K562 (cell line): ENCODE data around the gene CAMK2A. TPM values are rescaled to one million over a fixed set of nuclear protein-coding genes. Genes with fewer than 3 reads are reported as not detected.
A peak's percentile ranks its signal among the peaks of the same experiment; 100 is the strongest.

Experiments
- ASH1L ChIP-seq: fragments of 450-650 bp; IDR thresholded peaks from 2 replicates; pipeline ENCODE4 v1.6.1; 2018; ENCODE audit warnings: borderline replicate concordance, mild to moderate bottlenecking, low read depth; ENCODE audit not compliant: partially characterized antibody
- CAMTA2 ChIP-seq: fragments of 250-450 bp; sonication (Bioruptor Pico); conservative IDR thresholded peaks from 2 replicates; pipeline ENCODE4 v1.5.1; 2022
- CHCHD3 ChIP-seq: fragments of 250-450 bp; sonication (Bioruptor Pico); IDR thresholded peaks from 2 replicates; pipeline ENCODE4 v2.1.2; 2022; ENCODE audit warnings: mild to moderate bottlenecking
- CHD2 ChIP-seq: IDR thresholded peaks from 2 replicates; pipeline ENCODE4 v1.6.1; 2011; ENCODE audit warnings: low read depth, low read length
- CREBBP ChIP-seq: IDR thresholded peaks from one replicate; pipeline ENCODE4 v1.6.1; 2012; ENCODE audit warnings: low read depth, mild to moderate bottlenecking, control low read depth, inconsistent platforms, low read length
- CREM ChIP-seq: IDR thresholded peaks from 2 replicates; pipeline ENCODE4 v1.6.1; 2014; ENCODE audit warnings: antibody characterized with exemption, low read depth
- HDGF ChIP-seq: fragments of 450-650 bp; IDR thresholded peaks from 2 replicates; pipeline ENCODE4 v1.6.1; 2016
- JUN ChIP-seq, 2 experiments: sonication (generic) in 1 of 2; formaldehyde crosslinking in 1 of 2; IDR thresholded peaks; 2 replicates each; pipeline versions ENCODE4 v1.6.1 to v1.8.0; 2012 to 2022; ENCODE audit warnings: borderline replicate concordance in 2 of 2, mild to moderate bottlenecking in 2 of 2, improper control_type of control experiment in 1 of 2, low read depth in 1 of 2, low read length in 1 of 2, missing genetic modification reagents in 1 of 2
- MCM5 ChIP-seq: fragments of 450-650 bp; IDR thresholded peaks from 2 replicates; pipeline ENCODE4 v1.6.1; 2016; ENCODE audit warnings: low read depth
- MED1 ChIP-seq: sonication (generic); formaldehyde crosslinking; IDR thresholded peaks from 2 replicates; pipeline ENCODE4 v1.8.1; 2023; ENCODE audit warnings: missing genetic modification reagents, borderline replicate concordance
- NFATC3 ChIP-seq: fragments of 450-650 bp; IDR thresholded peaks from 2 replicates; pipeline ENCODE4 v1.6.1; 2017; ENCODE audit warnings: mild to moderate bottlenecking
- PHF21A ChIP-seq: fragments of 450-650 bp; IDR thresholded peaks from 2 replicates; pipeline ENCODE4 v1.6.1; 2017; ENCODE audit warnings: low read depth, borderline replicate concordance
- RBM22 ChIP-seq: fragments of 200-400 bp; formaldehyde crosslinking; IDR thresholded peaks from 2 replicates; pipeline ENCODE4 v1.6.1; 2018; ENCODE audit warnings: low read length, low read depth; ENCODE audit not compliant: poor library complexity, severe bottlenecking
- RCOR1 ChIP-seq, 2 experiments: IDR thresholded peaks; 2 replicates each; pipeline ENCODE4 v1.6.1; 2012; ENCODE audit warnings: low read depth in 2 of 2, low read length in 2 of 2, borderline replicate concordance in 1 of 2, improper control_type of control experiment in 1 of 2
- TEAD4 ChIP-seq, 2 experiments: sonication (generic) in 1 of 2; formaldehyde crosslinking in 1 of 2; IDR thresholded peaks; 2 replicates each; pipeline versions ENCODE4 v1.6.1 to v1.8.0; 2012 to 2022; ENCODE audit warnings: borderline replicate concordance in 1 of 2, inconsistent platforms in 1 of 2, low read length in 1 of 2, mild to moderate bottlenecking in 1 of 2, missing genetic modification reagents in 1 of 2
- THRAP3 ChIP-seq: fragments of 450-650 bp; IDR thresholded peaks from 2 replicates; pipeline ENCODE4 v1.6.1; 2016; ENCODE audit warnings: mild to moderate bottlenecking, inconsistent platforms, borderline replicate concordance
- TOE1 ChIP-seq, 2 experiments: fragments of 450-650 bp in 1 of 2; sonication (generic) in 1 of 2; formaldehyde crosslinking in 1 of 2; IDR thresholded peaks; 2 replicates each; pipeline versions ENCODE4 v1.7.1 to v1.8.0; 2016 to 2022; ENCODE audit warnings: borderline replicate concordance in 2 of 2, mild to moderate bottlenecking in 2 of 2, antibody characterized with exemption in 1 of 2, inconsistent platforms in 1 of 2, low read depth in 1 of 2, missing genetic modification reagents in 1 of 2, moderate library complexity in 1 of 2
- ZNF224 ChIP-seq: sonication (generic); formaldehyde crosslinking; IDR thresholded peaks from 2 replicates; pipeline ENCODE4 v1.8.0; 2022; ENCODE audit warnings: mild to moderate bottlenecking, missing genetic modification reagents
- ZNF644 ChIP-seq: fragments of 200-800 bp; sonication (Bioruptor generic); IDR thresholded peaks from 2 replicates; pipeline ENCODE4 v1.6.1; 2016; ENCODE audit warnings: low read depth, missing genetic modification characterization, missing compliant biosample characterization
- ZNF780A ChIP-seq: fragments of 250-450 bp; sonication (Bioruptor Pico); IDR thresholded peaks from 2 replicates; pipeline ENCODE4 v1.5.0; 2021; ENCODE audit warnings: mild to moderate bottlenecking
- polyA plus RNA-seq, 8 experiments: library from polyadenylated mRNA; depleted of rRNA in 4 of 8; stranded (reverse) in 5 of 8; unstranded in 3 of 8; fragments of >200 nt; fragmentation: Nextera tagmentation in 2 of 8; fragmentation: Illumina TruSeq in 1 of 8; extraction: Ambion mirVana in 2 of 8; extraction: Trizol in 1 of 8; gene quantifications; 2 replicates each; pipeline versions ENCODE4 v1.2.1 to v1.2.3, GENCODE V29; 2011 to 2014; ENCODE audit warnings: inconsistent platforms in 1 of 8, missing spikeins in 1 of 8
- total RNA-seq, 7 experiments: library from RNA; depleted of rRNA in 6 of 7; stranded (reverse); fragments of >200 nt in 6 of 7; fragmentation: Illumina TruSeq in 2 of 7; extraction: Trizol in 2 of 7; gene quantifications; 2 replicates each; pipeline versions ENCODE4 v1.2.1 to v1.2.3, GENCODE V29; 2011 to 2021; ENCODE audit warnings: low replicate concordance in 1 of 7
- TF ChIP-seq, protein P1 (sequence below): sonication (generic); formaldehyde crosslinking; IDR thresholded peaks from 2 replicates; pipeline ENCODE4 v1.9.0; 2022; ENCODE audit warnings: mild to moderate bottlenecking, missing genetic modification reagents
- TF ChIP-seq, protein P2 (sequence below): fragments of 450-650 bp; IDR thresholded peaks from 2 replicates; pipeline ENCODE4 v1.6.1; 2018; ENCODE audit not compliant: partially characterized antibody
- TF ChIP-seq, protein P3 (sequence below): fragments of 450-650 bp; formaldehyde crosslinking; IDR thresholded peaks from 2 replicates; pipeline ENCODE4 v1.4.0; 2020; ENCODE audit warnings: mild to moderate bottlenecking

CAMK2A gene
- total and polyA plus RNA-seq, 9 of the 15 experiments (the other 6 are each of a cell fraction or from before 2014, with no cell fraction given): 0.01 to 0.18 (median 0.04) TPM; not detected in 6

DNA sequence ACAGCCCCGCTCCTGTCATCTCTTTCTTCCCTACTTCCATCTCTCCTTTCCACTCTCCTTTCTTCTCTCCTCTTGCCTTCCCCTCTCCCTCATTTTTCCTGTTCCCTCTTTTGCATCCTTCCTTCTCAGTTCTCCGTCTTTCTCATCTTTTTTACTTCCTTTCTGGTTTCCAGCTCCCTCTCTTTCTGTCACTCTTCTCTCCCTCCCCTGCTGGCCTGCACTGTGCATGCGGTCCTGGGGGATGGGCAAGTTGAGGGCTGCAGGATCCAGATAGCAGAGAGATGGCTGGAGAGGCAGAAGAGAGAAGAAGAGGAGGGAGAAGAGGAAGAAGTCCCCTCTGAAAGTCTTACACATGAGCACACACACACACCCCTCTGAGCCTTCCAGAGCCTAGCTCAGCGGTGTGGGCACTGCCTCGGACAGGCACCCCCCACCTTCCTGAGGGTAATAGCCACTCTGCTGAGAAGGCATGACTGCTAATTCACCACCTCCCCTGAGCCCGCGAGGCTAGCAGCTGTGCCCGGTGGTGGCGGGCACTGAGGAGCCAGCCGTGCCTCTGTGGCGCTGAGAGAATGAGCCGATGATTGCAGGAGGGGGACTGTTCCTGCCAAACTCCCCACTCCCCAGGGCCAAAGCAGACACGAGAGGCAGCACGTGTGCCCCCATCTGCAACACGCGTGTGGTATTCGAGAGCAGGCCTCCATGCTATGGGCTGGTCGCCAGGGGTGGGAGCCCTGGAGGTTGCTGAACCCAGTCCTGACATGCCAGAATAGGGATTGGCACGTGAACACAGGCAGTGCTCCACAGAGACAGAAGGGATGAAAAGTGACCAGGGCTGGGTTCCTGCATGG is 3.7 kb upstream of the CAMK2A start (continued):
- no peak for TF ChIP-seq ZNF780A (CRISPR knock-in tag)
- TF ChIP-seq, protein P1, sequence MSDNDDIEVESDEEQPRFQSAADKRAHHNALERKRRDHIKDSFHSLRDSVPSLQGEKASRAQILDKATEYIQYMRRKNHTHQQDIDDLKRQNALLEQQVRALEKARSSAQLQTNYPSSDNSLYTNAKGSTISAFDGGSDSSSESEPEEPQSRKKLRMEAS: peak; percentile 96
- TF ChIP-seq ASH1L: peak; percentile 54
- TF ChIP-seq CHCHD3 (CRISPR knock-in tag): no peak
- TF ChIP-seq PHF21A: 0 out of 2 replicates have a peak, but pooled peaks have one; percentile 24
- TF ChIP-seq MED1: no peak
- no peak for TF ChIP-seq CAMTA2 (CRISPR knock-in tag)
- no peak for TF ChIP-seq ZNF224 (CRISPR knock-in tag)
- TF ChIP-seq CREBBP: no peak
- TF ChIP-seq MCM5: no peak
- TF ChIP-seq HDGF: peak; percentile 63; the same call in 1 of the 2 replicates
- TF ChIP-seq RBM22: no peak
- TF ChIP-seq CREM: no peak
- TF ChIP-seq, protein P2, sequence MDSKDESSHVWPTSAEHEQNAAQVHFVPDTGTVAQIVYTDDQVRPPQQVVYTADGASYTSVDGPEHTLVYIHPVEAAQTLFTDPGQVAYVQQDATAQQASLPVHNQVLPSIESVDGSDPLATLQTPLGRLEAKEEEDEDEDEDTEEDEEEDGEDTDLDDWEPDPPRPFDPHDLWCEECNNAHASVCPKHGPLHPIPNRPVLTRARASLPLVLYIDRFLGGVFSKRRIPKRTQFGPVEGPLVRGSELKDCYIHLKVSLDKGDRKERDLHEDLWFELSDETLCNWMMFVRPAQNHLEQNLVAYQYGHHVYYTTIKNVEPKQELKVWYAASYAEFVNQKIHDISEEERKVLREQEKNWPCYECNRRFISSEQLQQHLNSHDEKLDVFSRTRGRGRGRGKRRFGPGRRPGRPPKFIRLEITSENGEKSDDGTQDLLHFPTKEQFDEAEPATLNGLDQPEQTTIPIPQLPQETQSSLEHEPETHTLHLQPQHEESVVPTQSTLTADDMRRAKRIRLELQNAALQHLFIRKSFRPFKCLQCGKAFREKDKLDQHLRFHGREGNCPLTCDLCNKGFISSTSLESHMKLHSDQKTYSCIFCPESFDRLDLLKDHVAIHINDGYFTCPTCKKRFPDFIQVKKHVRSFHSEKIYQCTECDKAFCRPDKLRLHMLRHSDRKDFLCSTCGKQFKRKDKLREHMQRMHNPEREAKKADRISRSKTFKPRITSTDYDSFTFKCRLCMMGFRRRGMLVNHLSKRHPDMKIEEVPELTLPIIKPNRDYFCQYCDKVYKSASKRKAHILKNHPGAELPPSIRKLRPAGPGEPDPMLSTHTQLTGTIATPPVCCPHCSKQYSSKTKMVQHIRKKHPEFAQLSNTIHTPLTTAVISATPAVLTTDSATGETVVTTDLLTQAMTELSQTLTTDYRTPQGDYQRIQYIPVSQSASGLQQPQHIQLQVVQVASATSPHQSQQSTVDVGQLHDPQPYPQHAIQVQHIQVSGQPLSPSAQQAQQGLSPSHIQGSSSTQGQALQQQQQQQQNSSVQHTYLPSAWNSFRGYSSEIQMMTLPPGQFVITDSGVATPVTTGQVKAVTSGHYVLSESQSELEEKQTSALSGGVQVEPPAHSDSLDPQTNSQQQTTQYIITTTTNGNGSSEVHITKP: peak; percentile 64
- peak; percentile 59 for TF ChIP-seq CHD2
- no peak for TF ChIP-seq ZNF644
- peak; percentile 70; the same call in 1 of the 2 replicates for TF ChIP-seq TOE1 (IDR thresholded peaks at IDR 0.05; ENCODE audit: borderline replicate concordance)
- no peak for TF ChIP-seq TOE1 (CRISPR knock-in tag; IDR thresholded peaks at IDR 0.05; ENCODE audit: borderline replicate concordance, low read depth)
- TF ChIP-seq TEAD4 (IDR thresholded peaks at IDR 0.05; ENCODE audit: low read length): peak; percentile 69
- TF ChIP-seq TEAD4 (CRISPR knock-in tag; IDR thresholded peaks at IDR 0.05; ENCODE audit: borderline replicate concordance): no peak
- peak in 1 of 2 experiments; percentile 65; a peak in 1 of 4 replicates for TF ChIP-seq RCOR1 (IDR thresholded peaks at IDR 0.05; ENCODE audit: borderline replicate concordance in 1 of 2, low read depth in 2 of 2, low read length in 2 of 2)
- TF ChIP-seq, protein P3, sequence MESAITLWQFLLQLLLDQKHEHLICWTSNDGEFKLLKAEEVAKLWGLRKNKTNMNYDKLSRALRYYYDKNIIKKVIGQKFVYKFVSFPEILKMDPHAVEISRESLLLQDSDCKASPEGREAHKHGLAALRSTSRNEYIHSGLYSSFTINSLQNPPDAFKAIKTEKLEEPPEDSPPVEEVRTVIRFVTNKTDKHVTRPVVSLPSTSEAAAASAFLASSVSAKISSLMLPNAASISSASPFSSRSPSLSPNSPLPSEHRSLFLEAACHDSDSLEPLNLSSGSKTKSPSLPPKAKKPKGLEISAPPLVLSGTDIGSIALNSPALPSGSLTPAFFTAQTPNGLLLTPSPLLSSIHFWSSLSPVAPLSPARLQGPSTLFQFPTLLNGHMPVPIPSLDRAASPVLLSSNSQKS (CRISPR knock-in tag): no peak
- no peak for TF ChIP-seq JUN (IDR thresholded peaks at IDR 0.05; ENCODE audit: borderline replicate concordance, low read depth, low read length)
- no peak for TF ChIP-seq JUN (CRISPR knock-in tag; IDR thresholded peaks at IDR 0.05; ENCODE audit: borderline replicate concordance)
- peak; percentile 25; the same call in 1 of the 2 replicates for TF ChIP-seq THRAP3
- no peak for TF ChIP-seq NFATC3
